Stimulated activated CD4-positive, alpha-beta T cell treated with anti-CD3 and anti-CD28 coated beads, Interleukin-4, amount 100 ng/mL, for 4 hours (primary cell): ENCODE measurements around the gene RPTN.

Experiments
- DNase-seq, 2 experiments: peaks; one replicate each; pipeline ENCODE4 v3.0.0-alpha.2; 2020

RPTN gene

GRCh38 chr1:152110365-152110859, 48.6 kb downstream of the RPTN start:
- DNase-seq: peak; percentile 15 to 23

- DNase-seq: no peak
These were observed 49.1 kb downstream of the RPTN start for GRCh38 chr1:152109998-152110294.

- DNase-seq: no peak
These were observed 49.6 kb downstream of the RPTN start for GRCh38 chr1:152109231-152109997.

- DNase-seq: no peak
These were observed 50.2 kb downstream of the RPTN start for GRCh38 chr1:152108882-152109222.

- DNase-seq: no peak
These were observed 50.8 kb downstream of the RPTN start for GRCh38 chr1:152107984-152108881.

GRCh38 chr1:152107031-152107983, 51.7 kb downstream of the RPTN start:
- DNase-seq: no peak

- DNase-seq: no peak
These were observed 54.2 kb downstream of the RPTN start for GRCh38 chr1:152104854-152105253.
